ENCODE results near the gene RFX4. TPM values are rescaled to one million over a fixed set of nuclear protein-coding genes. Genes with fewer than 3 reads are reported as not detected.

The RFX4 gene
- total RNA-seq, 4 donors from 2014 or later, result not detected

DNA sequence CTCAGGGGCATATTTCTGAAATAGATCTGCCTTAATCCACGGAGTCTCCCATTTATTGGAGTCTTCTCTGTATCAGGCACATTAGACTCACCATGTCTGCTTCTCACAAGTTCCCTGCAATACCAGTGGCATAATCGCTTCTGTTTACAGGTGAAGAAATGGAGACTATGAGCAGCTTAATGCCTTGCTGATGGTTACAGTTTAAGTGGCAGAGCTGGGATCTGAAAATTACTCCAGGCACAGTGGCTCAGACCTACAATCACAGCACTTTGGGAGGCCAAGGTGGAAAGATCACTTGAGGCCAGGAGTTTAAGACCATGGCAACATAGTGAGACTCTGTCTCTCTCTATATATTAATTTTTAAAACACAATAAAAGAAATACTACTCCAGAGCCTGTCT, 184.4 kb downstream of the RFX4 start:
- 75 to 82% methylated on average over 2 of the region's 2 CpGs for WGBS, 2 donors
- intact Hi-C loops (cut with DNase I), result no loop called here
- Histone ChIP-seq H3K4me1 (no peaks in the 10 kb centered on the region), H3K4me3 (no peak overlapping the region), H3K9me3 (no peaks in the 10 kb centered on the region), H3K36me3 (no peaks in the 10 kb centered on the region), H3K27ac (no peak overlapping the region), H3K27me3 (peaks cover 0 to 56% (median 0%) of the 10 kb centered on the region in 4 donors)
- TF ChIP-seq CTCF (IDR thresholded peaks at IDR 0.05) (no peak), POLR2A (IDR thresholded peaks at IDR 0.05) (no peak)
- DNase-seq, result no peak

DNA sequence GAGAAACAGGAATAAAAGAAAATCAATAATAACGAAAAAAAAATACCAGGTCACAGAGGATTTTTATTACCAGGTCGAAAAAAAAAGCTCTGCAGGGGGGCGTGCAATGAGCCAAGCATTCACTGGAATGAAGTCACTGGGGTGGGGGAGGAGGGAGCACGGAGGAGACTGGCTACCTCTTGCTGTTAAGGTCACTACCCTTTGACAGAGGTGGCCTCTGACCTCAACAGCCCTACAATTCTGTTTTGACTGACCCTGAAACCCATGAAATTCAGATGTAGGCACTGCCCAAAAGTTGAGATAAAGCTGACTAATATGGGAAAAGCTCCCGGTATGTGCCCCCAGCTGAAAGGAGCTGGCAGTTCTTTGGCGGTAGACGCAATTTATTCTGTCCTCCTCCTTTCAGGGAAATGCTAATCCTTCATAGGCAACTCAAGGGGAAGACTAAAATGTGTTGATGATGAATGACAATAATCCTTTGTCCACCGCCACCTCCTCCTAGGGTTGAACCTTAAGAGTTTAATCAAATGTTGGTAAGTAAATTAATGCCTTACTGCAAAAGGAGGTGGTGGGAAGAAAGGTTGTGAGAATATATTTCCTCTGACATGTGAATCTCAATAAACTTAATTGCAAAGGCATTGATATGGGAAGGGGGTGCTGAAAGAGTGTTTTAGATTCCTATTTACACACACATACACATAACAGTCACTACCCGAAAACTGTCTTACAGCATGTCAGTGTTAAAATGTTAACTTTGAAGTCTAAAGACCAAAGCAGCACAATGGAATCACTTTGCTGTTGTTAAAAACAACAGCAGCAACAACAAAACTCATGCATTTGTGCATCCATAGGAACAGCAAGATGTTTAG, 185.4 kb downstream of the RFX4 start:
- Histone ChIP-seq H3K4me1 (peaks cover 0 to under 1% (median 0%) of the 10 kb centered on the region in 3 donors), H3K36me3 (no peaks in the 10 kb centered on the region), H3K27ac (no peak overlapping the region), H3K27me3 (peaks cover 0 to 56% (median 0%) of the 10 kb centered on the region in 4 donors), H3K9me3 (no peaks in the 10 kb centered on the region), H3K4me3 (no peak overlapping the region)
- TF ChIP-seq CTCF (IDR thresholded peaks at IDR 0.05) (no peak), POLR2A (IDR thresholded peaks at IDR 0.05) (no peak)
- intact Hi-C loops (cut with DNase I), result no loop called here
- 59 to 65% methylated on average over 9 of the region's 9 CpGs for WGBS, 2 donors
- no peak for DNase-seq

- peaks cover 0 to 56% (median 0%) of the 10 kb centered on the region in 4 donors for H3K27me3 ChIP-seq
- H3K36me3 ChIP-seq, result no peaks in the 10 kb centered on the region
- intact Hi-C loops (cut with DNase I), result no loop called here
- no peak for DNase-seq
- peaks cover 0 to 7% (median 0%) of the 10 kb centered on the region in 3 donors for H3K4me1 ChIP-seq
- WGBS, 2 donors, result 30 to 34% methylated on average over 5 of the region's 5 CpGs
- TF ChIP-seq POLR2A (IDR thresholded peaks at IDR 0.05), result no peak
- no peak for TF ChIP-seq CTCF (IDR thresholded peaks at IDR 0.05)
- no peak overlapping the region for H3K27ac ChIP-seq
- no peaks in the 10 kb centered on the region for H3K9me3 ChIP-seq
- no peak overlapping the region for H3K4me3 ChIP-seq
These were observed 186.3 kb downstream of the RFX4 start for GRCh38 chr12:106769078-106769477.

DNA sequence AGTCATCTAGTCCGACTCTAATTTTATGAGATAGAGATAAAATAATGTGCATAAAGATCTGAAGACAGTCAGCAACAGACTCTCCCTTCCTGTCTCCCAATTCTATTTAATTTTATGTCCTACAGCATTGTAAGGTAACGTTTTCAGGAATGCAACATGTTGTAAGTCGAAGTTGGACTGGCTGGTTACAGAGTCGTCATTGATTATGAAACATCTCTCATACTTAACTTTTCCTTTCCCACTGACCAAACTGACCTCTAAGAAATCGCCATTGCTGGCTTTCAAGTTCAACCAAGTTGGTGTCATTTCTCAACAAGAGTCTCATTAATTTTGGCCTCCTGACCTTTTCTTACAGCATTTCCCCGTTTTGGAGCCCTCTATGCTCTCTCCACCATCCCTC, 186.7 kb downstream of the RFX4 start:
- TF ChIP-seq CTCF (IDR thresholded peaks at IDR 0.05), result no peak
- no peak for TF ChIP-seq POLR2A (IDR thresholded peaks at IDR 0.05)
- H3K27me3 ChIP-seq, result peaks cover 0 to 56% (median 0%) of the 10 kb centered on the region in 4 donors
- DNase-seq, result no peak
- no peak overlapping the region for H3K27ac ChIP-seq
- H3K36me3 ChIP-seq, result no peaks in the 10 kb centered on the region
- no peaks in the 10 kb centered on the region for H3K9me3 ChIP-seq
- peaks cover 0 to 7% (median 0%) of the 10 kb centered on the region in 3 donors for H3K4me1 ChIP-seq
- H3K4me3 ChIP-seq, result no peak overlapping the region
- WGBS, 2 donors, result 62 to 66% methylated on average over 6 of the region's 6 CpGs
- intact Hi-C loops (cut with DNase I), result no loop called here

- Histone ChIP-seq H3K36me3 (no peaks in the 10 kb centered on the region), H3K9me3 (no peaks in the 10 kb centered on the region), H3K27ac (no peak overlapping the region), H3K4me3 (no peak overlapping the region), H3K27me3 (peaks cover 0 to 39% (median 0%) of the 10 kb centered on the region in 4 donors), H3K4me1 (peaks cover 5 to 22% (median 6%) of the 10 kb centered on the region in 3 donors)
- TF ChIP-seq CTCF (IDR thresholded peaks at IDR 0.05), result no peak
- no peak for TF ChIP-seq POLR2A (IDR thresholded peaks at IDR 0.05)
- no peak for DNase-seq
- intact Hi-C loops (cut with DNase I), result no loop called here
These were observed 188.6 kb downstream of the RFX4 start for GRCh38 chr12:106771425-106771824.

All from esophagus squamous epithelium (tissue), 5 donors.